ENCODE data around the gene PARP14.
"Not testable (repeated sequence)": the region's sequence is repeated elsewhere in the genome, so short reads cannot be mapped to it uniquely, and the experiment has no call there.

Gene PARP14

DNA sequence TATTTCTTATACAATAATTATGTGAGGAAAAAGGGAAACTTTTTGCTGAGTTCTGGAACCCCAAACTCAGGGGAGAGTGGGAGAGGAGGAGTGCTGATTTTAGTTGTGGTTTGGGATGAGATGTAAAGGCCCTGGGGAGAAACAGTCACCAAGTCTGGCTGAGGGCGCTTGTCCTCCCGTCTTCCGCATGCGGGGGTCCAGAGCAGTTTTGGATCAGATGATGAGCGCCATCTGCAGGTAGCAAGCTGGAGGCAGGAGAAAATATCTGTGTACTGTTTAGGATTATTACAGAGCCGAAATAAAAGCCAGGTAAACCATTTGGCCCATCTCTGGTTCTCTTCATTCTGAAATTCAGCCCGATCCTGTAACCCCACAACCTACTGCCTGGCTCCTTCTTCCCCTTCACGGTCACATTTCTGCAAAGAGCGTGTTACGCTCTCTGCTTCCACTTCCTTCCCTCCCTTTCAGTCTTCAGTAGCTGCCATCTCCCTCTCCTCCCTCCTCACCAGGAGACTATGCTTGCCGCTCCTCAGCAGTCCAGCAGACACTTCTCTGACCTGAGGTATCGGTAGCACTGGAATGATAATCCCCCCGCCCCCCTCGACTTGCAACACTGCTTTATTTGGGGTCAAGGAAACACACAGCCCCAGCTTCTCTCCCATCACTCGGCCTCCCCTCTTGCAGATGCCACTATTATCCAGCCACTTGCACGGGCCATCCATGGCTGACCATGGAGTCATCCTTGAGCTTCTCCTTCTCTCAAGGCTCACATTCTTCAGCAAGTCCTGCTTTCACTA, 1.4 kb upstream of the PARP14 start:
- peak; percentile 80 to 90 (median 81) for DNase-seq

DNA sequence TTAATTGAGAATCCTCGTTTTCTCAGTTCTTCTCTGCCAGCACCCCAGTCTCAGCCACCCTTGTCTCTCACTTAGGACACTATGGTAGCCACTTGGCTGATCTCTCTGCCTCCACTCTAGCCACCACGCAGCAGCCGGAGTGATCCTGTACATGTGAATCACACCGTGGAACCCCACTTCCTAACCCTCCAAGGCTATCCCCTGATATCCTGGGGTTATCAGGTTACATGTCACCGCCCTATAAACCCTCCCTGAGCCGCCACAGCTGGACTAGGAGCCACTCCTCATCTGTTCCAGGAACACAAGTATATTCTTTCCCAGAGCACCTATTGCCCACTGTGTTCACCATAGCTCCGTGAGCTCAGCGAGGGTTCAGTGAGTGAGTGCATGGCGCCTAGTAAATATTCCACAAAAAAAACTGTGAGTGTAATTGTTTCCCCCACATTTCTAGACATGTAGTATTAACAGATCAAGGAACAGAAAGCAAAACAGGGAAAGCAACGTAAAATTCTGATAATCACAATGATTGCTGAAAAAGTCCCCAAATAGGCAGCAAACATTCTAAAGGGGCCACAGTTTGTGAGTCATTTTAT, 661 bp upstream of the PARP14 start:
- peak; percentile 62 to 75 (median 71) for DNase-seq

DNA sequence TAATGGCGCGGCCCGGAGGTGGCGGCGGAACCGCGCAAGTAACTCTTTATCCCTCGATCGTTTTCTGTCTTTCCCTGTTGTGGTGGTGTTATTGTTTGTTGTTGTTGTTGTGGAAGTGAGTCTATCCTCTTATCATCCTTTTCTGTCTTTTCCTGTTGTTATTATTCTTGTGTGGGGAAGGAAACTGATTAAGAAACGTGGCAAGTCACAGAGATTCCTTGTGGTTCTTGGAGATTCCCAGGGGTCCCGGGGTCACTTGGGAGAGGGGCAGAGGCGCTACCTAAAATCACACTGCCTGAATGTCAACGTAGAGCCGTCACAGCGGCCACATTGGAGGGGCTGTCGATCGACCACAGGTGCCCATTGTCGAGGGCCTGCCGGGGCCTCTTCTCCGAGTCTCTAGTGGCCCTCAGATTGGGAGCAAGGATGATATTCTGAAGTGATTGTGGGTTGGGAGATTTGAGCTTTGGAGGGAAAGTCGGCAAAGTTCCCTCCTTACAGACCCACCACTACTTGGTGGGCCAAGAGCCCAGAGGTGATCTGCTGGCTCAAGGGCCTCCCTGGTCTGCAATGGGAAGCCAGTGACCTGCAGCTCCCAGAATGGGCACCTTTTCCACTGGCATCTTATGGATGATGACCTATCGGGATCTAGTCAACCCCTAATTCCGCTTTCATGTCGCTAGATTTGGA, 790 bp downstream of the PARP14 start:
- no peak for DNase-seq

DNA sequence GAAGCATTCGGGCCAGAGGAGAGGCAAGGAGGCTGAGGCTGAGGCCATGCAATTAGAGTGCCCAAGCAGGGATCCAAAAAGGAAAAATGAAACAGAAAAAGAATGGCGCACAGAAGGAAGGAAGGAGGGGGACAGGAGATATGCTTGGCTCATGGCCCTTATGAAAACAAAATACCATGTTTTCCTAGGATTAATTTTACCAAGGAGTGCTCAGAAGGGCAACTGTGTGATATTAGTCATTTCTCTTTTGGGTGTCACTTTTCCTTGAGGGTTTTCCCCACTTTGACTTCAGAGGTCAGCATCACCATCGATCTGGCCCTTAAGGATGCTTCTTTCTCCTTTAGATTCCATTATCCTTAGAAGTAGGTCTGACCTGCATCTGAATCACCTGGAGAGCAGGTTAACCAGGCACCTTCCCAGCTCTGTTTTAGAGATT, 1.4 kb downstream of the PARP14 start:
- DNase-seq = no peak

DNA sequence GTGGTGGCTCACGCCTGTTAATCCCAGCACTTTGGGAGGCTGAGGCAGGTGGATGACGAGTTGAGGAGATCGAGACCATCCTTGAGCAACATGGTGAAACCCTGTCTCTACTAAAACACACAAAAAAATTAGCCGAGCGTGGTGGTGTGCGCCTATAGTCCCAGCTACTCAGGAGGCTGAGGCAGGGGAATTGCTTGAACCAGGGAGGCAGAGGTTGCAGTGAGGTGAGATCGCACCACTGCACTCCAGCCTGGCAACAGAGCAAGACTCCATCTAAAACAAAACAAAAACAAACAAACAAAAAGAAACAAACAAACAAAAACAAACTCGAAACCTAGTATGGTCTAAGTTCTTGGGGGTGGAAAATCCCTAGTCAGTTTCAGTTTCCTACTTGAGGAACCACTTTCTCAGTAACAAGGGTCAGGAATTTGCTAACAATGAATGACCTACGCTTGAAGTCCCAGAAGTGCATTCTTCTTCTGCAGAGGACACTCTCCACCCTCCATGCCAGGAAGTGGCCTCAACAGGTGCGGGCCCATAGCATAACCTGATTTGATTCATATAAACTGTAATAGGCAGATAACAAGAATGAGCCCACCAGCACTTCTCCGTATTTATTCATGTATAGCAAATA, 2.3 kb downstream of the PARP14 start:
- not testable (repeated sequence) for DNase-seq

DNA sequence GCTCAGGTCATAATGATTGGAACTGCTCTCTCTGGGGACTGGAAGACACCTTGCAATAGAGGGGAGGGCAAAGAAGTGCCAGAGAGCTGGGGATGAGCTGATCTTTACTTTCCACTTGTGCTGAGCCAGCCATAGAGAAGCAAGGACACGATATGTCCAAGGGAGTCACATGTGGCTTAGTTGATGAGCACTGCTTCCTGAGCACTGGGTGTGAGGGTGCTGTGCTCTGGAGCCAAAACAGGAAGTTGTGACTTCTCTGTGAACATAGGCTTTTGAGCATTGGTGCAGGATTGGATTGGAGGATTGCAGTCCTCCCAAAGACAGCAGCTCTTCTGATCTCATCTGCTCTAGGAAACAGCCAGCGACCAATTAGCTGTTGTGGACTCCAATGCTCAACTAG, 6.7 kb downstream of the PARP14 start:
- no peak for DNase-seq

DNA sequence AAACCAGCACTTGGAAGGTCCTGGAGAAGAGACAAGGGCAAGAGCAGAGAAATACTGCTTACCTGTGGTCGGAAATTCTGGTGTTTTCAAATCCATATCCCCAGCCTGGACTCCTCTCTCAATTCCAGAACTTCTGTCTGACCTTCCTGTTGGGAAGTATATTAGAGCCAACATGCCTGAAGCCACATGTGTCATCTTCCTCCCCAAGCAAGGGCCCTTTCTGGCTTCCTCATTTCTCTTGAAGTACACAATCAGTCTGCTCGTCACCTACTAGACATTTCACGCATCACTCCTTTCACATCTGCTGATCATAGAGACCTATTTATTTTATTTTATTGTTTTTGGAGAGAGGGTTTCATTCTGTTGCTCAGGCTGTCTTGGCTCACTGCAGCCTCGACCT, 8.4 kb downstream of the PARP14 start:
- DNase-seq = no peak

DNA sequence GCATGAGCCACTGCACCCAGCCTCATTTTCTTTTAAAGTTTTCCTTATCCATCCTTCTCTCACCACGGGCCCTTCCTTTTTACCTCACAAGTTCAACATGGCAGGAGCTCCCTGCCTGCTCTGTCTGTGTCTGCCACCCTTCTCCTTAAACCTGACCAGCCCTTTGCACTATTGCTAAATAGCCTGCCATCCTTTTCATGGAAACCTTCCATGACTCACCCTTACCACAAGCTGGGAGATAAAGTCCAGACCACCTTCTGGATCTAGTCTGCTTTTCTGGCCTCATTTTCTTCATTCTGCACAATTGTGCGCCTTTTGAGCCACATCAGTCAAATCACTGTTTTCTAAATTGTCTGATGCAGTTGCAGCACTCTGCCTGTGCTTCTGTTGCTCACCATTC, 8.9 kb downstream of the PARP14 start:
- DNase-seq = no peak

DNA sequence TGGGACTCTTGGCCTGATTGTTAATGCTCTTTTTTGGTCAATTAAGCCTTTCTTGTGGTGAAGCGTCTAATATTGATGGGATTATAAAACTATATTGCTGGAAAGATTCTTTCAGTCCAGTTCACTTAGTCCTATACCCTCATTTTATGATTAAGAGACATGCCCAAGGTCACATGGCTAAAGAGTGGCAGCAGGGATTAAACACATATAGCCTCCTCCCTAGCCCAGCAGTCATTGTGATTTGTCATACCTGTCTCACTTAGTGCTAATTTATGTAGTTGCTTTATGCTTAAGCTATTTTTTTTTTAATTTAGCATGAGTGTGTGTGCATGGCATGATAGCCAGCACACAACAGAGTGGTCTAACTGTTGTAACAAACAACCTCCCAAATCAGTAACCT, 9.5 kb downstream of the PARP14 start:
- DNase-seq = no peak

DNA sequence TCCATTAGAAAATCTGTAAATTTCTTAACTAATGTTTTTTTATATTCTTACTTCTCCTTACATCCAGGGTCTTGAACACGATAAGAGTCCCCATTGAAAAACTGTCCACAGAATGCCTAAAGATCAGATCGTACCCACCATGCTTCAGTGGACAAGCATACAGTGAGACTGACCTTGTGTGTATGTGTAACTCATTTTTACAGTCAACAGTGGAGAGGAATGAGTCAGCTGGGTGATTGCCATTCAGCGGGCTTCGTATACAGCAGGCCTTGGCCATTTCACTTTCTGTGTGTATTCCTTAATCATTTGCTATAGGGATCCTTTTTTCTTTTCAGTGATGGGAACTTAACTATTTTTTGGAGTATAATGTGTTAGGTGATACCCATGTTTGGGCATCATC, 10.6 kb downstream of the PARP14 start:
- peak in 1 of 3 experiments; percentile 20 for DNase-seq

DNA sequence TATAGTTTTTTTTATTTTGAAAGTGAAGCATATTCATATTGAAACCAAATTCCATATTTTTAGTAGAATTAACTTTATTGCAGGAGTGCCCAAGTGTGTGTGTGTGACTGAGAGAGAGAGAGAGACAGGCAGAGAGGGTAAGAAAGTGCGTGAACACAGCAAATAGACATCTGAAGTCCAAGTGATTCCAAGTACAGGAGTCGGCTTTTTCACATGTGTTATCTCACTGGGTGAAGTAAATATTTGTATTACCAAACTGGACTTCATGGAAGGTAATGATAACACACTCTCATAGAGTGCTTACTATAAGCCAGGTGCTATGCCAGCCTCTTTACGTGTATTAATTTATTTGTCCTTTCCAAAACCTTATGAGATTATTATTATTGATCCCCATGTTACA, 12.0 kb downstream of the PARP14 start:
- no peak for DNase-seq

DNA sequence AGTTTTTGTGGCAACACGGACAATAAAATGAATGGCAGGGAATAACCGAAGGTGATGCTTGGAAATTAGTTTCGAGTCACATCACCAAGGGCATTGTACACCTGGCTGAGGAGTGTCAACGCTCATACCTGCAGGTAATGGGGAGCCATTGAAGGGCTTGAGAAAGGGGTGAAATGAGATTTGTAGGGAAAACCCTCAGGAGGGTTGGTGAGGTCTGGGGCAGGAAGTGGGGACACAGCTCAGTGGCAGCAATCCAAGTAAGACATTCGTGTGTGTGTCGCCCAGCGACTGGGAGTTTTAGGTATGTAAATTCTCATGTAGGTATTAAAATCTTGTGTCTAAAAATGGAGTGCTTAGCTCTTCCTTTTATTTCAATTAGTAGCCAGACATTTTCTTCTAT, 14.3 kb downstream of the PARP14 start:
- DNase-seq = no peak

DNA sequence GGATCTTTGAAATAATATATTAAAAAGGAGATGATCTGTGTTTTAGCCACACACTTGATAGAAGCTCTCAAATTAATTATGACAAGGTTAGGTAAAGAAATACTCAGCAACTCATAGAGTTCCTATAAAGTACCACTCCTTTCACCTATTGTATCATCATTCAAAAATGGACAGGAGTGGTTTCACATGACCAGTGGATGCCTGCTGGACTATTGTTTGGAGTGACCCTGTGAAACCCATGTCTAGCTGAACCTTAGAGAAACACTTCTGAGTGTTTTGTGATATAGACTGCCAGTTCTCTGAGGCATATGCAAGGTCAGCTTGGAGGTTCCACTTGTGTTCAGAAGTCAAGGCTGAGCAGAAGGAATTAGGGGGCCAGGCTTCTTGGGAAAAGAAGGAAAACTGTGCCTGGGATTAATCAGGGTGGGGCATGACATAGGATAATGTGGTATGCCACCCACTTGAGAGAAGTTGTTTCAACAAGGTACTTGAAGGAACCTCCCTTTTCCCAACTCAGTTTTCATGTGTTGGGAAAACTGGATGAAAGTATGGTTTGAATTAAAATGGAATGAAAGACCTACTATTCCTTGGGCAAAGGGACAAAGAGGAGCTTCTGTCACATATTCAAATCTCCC, 15.4 kb downstream of the PARP14 start:
- DNase-seq = no peak

DNA sequence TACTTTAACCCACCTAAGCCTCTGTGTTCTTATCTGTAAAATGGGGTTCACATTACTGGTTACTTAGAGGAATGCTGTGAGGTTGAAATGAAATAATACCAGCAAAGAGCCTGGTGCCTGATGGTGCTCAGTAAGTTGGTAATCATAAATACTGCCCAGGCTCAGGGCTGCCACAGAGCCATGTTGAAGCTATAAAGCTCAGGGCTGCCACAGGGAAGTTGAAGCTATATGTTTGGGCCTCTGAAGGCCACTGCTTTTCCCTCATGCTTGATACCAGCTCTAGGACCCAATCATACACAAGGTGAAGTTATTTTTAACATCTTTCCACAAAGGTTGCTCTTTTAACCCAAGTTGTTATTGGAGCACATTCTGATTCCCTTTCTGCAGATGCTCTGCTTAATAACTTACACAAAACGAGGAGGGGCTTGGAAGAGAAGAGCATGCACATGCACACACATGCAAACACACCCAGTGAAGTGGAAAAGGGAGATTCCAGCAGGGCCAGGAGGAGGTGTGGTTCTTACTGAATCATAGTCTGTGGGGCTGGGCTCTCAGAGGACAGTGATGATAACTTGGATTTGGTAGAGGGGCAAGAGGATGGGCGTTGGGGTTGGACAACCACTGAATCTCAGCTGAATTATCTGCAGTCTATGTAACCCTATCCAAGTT, 17.4 kb downstream of the PARP14 start:
- DNase-seq = no peak

DNA sequence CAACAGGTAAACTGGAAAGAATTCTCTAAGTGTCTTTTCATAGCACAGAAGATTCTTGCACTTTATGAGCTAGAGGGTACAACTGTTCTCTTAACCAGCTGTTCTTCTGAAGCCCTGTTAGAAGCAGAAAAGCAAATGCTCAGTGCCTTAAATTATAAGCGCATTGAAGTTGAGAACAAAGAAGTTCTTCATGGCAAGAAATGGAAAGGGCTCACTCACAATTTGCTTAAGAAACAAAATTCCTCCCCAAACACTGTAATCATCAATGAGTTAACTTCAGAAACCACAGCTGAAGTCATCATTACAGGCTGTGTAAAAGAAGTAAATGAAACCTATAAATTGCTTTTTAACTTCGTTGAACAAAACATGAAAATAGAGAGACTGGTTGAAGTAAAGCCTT, 19.6 kb downstream of the PARP14 start:
- DNase-seq = no peak

DNA sequence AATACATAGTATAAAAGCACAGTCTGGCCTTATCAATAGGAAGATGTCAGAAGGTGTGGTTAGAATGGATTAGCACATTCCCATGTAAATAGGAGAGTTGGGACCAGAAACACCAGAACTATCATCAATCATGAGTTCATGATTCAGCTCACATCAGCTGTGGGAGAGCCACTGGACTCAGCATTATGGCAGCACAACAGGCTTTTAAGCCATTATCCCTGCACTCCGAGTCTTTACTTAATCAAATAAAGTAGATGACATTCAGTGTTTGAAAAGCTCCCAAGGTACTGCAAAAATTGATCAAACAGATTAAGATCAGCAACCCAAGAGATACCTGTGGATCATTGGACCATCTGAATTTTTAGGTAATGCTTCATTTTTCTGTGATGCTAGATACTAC, 24.7 kb downstream of the PARP14 start:
- no peak for DNase-seq

DNA sequence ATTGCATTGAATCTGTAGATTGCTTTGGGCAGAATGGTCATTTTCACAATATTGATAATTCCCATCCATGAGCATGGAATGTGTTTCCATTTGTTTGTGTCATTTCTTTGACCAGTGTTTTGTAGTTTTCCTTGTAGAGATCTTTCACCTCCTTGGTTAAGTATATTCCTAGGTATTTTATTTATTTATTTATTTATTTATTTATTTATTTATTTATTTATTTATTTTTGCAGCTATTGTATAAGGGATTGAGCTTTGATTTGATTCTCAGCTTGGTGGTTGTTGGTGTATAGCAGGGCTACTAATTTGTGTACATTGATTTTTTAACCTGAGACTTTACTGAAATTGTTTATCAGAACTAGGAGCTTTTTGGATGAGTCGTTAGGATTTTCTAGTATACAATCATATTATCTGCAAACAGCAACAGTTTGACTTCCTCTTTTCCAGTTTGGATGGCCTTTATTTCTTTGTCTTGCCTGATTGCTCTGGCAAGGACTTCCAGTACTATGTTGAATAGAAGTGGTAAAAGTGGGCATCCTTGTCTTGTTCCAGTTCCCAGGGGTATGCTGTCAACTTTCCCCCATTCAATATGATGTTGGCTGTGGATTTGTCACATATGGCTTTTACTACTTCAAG, 30.1 kb downstream of the PARP14 start:
- DNase-seq = not testable (repeated sequence)

DNA sequence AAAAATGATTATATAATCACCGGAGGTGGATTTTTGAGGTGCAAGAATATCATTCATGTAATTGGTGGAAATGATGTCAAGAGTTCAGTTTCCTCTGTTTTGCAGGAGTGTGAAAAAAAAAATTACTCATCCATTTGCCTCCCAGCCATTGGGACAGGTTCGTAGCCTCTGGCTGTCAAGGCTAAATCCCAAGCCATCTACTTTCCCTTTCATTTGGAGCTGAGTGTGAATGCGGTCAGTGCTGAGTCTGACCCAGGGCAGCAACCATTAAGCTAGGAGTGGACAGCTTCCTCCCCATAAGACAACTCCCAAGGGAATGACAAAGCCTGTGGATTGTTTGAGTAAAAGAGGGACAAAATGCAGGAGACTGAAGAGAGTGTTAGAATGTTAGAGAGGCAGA, 33.6 kb downstream of the PARP14 start:
- no peak for DNase-seq

DNA sequence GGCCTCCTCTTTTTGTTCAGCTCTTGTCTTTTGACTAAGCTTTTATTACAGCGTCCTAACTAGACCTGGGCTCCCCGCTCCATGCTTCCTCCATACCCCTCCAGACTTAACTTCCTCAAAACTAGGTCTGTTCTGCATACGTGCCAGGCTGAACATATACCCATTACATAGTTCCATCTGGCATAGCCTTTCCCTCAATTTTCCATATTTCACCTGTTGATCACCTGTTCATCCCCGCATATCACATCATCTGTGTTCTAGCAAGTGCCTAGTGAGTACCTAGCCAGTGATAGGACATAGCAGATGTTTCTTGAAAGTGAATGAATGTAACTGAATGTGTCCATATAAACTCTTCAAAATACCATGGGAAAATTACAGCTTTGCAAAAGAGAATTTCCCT, 36.0 kb downstream of the PARP14 start:
- no peak for DNase-seq

DNA sequence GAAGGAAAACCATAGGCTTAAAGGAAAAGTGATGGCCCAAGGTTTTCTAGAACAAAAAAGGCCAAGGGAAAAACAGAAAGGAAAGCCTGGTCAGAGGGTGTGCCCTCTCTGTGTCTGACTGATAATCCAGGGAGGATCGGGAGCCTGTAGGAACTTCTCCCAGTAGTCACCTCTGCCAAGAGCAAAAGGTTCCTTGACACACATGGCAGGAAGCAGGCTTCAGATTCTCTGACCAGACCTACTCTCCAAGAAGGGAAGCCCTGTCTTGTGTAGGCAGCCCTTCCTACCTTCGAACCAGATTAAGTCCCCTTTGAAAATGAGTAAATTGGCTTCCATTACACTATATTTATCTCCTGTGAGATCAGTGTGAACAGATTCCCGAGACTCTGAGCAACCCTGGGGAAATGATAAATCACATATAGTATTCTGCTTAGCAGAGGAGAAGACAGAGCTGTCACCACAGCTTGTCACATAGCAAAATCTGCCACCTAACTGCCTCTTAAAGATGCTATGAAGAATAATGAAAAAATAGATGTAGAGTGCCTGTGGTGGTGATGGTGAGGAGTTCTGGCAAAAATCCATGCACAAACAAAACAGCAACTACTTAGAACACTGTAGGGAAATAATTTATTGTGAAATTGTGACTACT, 38.8 kb downstream of the PARP14 start:
- no peak for DNase-seq

DNA sequence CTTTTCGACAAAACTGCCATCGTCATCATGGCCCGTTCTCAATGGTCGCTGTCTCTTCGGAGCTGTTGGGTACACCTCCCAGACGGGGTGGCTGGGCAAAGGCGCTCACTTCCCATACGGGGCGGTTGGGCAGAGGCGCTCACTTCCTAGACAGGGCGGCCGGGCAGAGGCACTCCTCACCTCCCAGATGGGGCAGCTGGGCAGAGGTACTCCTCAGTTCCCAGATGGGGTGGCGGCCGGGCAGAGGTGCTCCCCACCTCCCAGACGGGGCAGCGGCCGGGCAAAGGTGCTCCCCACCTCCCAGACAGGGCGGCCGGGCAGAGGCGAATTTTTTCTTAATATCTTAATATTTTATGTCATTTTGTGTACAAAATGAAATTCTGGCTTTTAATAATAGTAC, 44.5 kb downstream of the PARP14 start:
- no peak for DNase-seq

DNA sequence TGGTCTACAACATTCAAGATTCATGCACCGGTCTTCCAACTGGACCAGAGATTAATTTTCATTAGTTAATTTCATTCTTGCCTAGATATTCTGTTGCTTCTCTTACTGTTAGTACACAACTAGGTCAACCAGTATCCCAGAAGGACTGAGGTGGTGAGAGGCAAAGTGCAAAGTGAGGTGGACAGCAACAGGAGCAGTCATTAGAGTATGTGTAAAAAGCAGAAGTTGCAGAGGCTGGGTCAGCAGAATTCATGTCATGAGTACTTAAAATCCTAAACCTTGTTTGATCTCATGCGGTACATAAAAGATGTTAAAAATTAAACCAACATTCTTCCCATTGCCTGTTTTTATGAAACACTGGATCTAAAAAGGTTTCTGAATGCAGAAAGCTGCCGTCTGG, 46.7 kb downstream of the PARP14 start:
- no peak for DNase-seq

Data from NCI-H1417 (cell line).